Activated CD4-positive, alpha-beta T cell treated with anti-CD3 and anti-CD28 coated beads, Interleukin-2, amount 50 U/mL, for 48 hours (primary cell): ENCODE results near the gene SLC43A2.

ENCODE experiments used
- DNase-seq, 2 experiments: peaks; one replicate each; pipeline ENCODE4 v3.0.0-alpha.2; 2020

SLC43A2 gene

GRCh38 chr17:1643293-1643998, 14.8 kb upstream of the SLC43A2 start:
- DNase-seq: peak; percentile 34 to 42

- no peak for DNase-seq
These were observed 12.4 kb upstream of the SLC43A2 start for GRCh38 chr17:1641065-1641403.

GRCh38 chr17:1640329-1641064, 11.9 kb upstream of the SLC43A2 start:
- no peak for DNase-seq

GRCh38 chr17:1639549-1640180, 11.0 kb upstream of the SLC43A2 start:
- DNase-seq: no peak

- DNase-seq: no peak
These were observed 10.1 kb upstream of the SLC43A2 start for GRCh38 chr17:1638624-1639300.

GRCh38 chr17:1638171-1638590, 9.5 kb upstream of the SLC43A2 start:
- DNase-seq: no peak

GRCh38 chr17:1636732-1637285, 8.2 kb upstream of the SLC43A2 start:
- DNase-seq: no peak

GRCh38 chr17:1635675-1636465, 7.2 kb upstream of the SLC43A2 start:
- DNase-seq: no peak

GRCh38 chr17:1634841-1635650, 6.4 kb upstream of the SLC43A2 start:
- no peak for DNase-seq

GRCh38 chr17:1630662-1631061, 2.0 kb upstream of the SLC43A2 start:
- DNase-seq: no peak

- DNase-seq: peak; percentile 89 to 92
These were observed 1.1 kb upstream of the SLC43A2 start for GRCh38 chr17:1629504-1630310.

- peak; percentile 89 to 92 for DNase-seq
These were observed 346 bp upstream of the SLC43A2 start for GRCh38 chr17:1628856-1629503.

GRCh38 chr17:1627182-1627981, 1.3 kb downstream of the SLC43A2 start:
- DNase-seq: no peak

GRCh38 chr17:1626333-1626732, 2.3 kb downstream of the SLC43A2 start:
- no peak for DNase-seq

GRCh38 chr17:1625581-1625980, 3.1 kb downstream of the SLC43A2 start:
- no peak for DNase-seq

- DNase-seq: no peak
These were observed 3.6 kb downstream of the SLC43A2 start for GRCh38 chr17:1625053-1625452.

- no peak for DNase-seq
These were observed 4.0 kb downstream of the SLC43A2 start for GRCh38 chr17:1624650-1625049.

GRCh38 chr17:1623057-1623630, 5.5 kb downstream of the SLC43A2 start:
- no peak for DNase-seq
